Measurements from ENCODE around the gene SORCS3. TPM values are rescaled to one million over a fixed set of nuclear protein-coding genes. Genes with fewer than 3 reads are reported as not detected.

Gene SORCS3
- polyA plus RNA-seq, 3 donors = 3.5 to 4.8 (median 3.5) TPM

DNA sequence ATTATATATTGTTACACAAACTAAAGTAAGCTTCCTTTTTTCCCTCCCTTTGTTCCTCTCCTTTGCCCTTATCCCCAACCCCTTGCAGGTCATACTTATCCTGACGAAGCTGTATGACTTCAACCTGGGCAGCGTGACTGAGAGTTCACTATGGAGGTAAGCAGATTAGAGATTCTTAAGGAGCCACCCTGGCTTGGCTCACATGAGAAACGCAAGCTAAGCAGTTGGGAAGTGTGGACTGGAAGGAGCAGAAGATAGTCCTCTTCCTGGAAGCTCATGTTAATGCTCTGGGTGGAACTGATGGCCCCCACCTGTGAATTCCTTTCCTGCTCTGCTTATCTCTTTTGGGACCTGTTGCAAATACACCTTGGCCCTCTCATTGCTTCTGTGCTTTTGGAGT is 201.6 kb downstream of the SORCS3 start:
- DNase-seq = no peak

DNA sequence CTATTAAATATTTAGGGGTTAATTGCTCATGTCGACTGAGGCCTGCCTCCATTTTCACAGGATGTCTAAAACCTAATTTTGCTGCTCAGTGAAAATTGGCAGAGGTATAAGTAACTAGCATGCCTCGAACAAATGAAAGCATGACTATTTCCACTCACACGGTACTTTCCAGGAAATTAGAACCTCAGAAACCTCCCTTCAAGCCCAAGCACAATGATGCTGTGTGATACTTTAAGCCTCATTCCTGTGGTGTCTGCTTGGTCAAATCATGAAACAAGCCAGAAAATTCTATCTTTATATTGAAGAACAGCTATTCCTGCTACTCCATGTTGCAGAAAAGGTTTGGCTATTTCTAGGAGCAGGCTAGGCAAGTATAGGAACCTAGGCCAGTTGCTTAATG is 203.0 kb downstream of the SORCS3 start:
- no peak for DNase-seq

DNA sequence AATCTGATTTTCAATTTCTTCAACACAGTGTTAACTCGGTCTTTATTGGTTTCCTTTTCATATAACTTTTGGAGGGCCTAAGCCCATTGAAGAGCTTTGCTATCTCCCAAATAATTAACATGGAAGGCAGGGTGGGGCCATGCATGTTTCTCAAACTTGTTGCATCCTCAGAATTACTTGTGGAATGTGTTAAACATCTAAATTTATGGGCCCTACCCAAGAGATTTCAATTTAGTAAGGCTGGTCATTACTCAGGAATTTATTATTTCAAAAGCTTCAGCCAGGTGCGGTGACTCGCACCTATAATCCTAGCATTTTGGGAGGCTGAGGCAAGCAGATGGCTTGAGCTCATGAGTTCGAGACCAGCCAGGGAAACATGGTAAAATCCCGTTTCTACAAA is 208.9 kb downstream of the SORCS3 start:
- DNase-seq = no peak

DNA sequence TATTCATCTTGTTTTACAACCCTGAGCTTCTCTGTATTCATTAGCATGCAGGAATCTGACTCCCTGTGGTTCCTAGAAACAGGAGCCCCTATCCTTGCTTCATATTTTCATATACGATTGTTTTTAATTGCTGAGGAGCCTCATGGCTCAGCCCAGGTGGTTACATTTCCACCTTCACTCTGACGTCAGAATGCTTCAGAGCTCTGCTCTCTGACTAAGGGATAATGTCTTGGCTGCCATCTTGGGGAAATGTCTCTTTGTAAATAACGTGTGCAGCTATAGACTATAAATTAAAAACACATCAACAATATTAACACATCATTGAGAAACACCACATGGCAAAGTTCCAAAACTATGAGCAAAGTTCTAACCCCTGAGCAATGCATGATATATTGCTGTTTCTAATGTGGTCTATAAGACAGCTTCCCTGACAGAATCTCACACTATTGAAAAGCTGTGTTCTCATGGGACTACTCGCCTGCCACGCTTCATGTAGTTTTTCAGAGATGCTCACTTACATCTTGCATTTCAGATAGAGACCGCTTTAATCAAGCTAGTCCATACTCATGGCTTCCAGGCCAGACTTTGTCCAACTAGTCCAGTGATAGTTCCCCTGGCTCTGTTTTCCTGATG is 227.0 kb downstream of the SORCS3 start:
- no peak for DNase-seq

DNA sequence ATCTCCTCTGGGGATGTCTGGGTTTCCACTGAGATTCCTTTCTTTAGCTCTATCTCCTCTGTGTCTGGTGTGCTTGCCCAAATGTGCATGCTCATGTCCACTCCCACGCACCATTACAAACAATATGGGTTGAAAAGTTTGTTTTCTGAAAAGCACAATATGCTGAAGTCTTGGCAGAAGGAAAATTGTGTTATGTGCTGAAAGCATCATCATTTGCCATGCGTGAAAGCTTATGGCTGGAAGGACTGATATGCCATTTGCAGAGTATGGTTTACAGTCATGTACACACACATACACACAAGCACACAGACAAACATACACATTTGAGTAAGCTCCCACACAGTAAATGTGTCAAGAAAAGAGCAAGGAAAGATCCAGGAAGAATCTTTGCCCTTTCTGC is 231.6 kb downstream of the SORCS3 start:
- no peak for DNase-seq

DNA sequence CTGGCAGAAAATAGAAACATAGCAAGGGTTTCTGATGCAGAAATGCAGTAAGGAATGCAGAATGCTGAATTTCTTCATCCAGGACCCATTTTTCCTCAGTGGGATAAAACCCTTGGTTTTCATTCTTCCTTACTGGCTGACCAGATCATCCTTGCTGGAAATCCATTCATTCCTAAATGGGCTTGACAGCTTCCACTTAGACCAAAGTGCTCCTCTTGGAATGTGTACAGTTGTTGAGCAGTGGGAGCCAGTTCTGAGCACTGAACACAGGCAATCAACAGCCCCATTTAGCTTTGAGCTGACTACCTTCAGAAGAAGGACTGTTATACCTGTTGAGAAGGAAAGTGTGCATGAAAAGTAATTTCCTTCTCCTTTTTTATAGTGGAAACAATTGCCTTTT is 232.1 kb downstream of the SORCS3 start:
- DNase-seq = no peak

DNA sequence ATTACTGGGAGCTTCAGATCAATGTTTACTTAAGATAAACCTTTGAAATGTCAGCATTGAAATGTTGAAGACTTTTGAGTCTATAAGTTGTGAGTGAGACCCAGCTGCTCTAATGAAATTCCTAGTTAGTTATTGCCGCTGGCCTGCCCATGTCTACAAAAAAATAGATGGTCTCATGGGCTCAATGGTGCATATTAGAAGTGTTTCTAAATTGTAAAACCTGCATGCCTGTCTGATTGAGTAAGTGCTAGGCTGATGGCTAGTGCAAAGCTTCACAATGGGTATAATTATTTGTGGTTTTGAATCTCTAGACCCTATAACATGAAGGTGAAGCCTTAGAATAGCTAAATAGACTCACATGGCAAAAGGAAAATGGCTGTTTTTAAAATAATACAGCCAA is 234.5 kb downstream of the SORCS3 start:
- DNase-seq = no peak

DNA sequence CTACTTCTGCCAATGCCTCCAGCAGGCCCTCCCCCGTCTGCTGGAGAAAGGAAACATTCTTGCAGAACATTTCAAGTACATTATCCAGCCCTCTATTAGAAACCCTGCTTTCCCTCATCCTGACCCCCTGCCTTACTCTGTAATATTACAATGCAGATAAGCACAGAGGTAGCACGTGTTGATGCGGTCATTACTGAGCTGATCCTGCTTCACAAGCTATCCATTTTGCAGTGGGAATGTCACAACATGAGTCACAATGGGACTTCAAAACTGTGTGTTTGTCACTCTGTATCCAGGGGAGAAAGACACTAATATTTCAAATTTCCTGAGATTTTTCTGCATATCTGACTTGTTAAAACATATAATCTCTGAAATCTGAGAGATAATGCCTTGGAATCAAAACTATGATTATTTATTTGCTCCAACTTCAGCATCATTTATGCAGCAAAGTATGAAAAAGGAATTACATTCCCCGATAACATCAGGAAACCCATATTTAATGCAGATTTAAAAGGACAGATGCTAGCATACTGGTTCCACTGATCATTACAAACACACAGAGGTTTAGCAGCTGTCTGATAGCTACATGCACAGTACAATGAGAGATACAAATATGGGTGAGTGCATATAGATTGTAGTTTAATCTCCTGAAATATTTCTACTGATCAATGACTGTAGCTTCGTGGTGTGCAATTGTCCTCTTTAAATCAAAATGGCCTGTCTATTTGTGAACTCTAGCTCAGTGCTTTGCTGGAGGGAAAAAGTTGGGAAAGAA is 239.7 kb downstream of the SORCS3 start:
- DNase-seq = no peak

DNA sequence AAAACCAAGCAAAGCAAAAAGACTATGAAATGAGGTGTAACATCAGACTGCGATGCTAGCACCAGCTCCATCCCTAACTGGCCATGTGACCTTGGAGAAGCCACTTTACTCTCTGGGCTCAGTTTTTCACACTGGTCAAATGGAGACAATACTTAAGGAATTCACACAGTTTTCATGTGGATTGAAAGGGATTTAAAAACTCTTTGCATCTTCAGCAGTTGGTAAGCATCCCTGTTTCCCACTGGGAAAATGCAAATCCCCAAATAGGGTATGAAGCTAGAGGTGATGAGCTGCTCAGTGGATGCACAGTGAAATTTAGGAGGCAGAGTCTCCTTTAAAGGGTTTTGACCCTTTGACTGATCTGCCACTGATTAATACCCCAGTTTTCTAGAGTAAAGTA is 240.7 kb downstream of the SORCS3 start:
- no peak for DNase-seq

DNA sequence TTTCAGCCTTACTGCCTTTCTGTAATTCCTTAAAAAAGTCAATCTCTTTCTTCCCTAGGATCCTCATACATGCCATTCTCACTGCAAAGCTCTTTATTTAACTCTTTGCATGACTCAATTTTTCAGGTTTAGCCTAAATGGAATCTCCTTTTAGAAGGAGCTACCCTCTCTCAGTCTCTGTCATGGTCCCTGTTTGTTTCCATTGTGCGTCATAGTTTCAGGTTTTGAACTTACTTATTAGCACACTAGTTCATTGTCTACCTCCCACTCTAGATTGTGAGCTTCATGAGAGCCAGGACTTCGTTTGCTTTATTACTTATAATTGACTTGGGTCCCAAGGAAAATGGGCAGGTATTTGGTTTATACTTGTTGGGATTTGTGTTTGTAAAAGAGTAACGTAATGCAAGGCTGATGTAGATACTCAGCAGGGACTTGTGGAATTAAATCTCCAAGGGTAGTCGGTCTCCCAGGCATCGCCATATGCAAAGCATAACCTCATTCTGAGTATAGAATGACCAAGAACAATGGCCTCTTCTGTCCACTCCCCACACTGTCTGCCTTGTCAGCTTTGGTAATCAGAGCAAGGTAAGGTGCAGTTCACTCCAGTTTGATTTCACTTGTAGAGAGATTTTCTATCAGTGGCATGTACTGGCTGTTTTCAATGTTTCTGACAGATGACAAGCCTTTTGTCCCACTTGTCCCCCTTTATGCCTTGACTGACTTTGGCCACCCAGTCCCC is 252.0 kb downstream of the SORCS3 start:
- no peak for DNase-seq

DNA sequence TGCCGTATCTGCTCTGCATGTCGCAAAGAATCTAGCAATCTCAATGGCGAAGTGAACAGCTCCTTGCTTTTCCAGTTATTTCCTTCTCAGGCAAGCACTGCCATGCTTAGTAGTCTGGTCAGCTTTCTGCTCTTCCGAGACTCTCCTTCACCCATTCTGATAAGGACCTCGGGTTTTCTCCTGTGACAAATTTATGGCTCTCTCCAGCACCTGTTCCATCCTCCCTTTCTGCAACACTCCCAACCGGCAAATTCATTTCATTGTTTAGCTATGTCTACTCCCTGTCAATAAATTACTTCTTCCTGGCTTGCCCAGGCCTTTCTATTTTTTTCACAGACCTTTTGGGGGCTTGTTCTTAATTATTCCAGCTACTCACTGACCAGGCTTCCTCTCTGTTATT is 252.6 kb downstream of the SORCS3 start:
- DNase-seq = peak; percentile 38

DNA sequence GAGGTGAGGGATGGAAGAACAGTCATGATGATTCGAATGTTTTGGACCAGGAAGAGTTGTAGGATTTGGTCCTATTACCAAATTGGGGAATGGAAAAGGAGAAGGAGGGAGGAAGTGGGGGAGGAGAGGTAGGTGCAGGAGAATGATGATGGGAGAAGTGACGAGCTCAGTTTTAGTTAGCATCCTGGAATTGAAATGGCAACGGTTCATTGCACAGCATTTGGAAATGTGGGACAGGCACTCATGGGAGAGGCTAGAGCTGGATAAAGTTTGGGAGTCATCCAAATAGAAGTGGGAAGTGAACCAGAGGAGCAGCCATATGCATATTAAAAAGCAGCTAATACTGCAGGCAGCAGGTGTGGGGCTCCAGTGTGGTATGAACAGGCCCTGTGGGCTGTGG is 253.6 kb downstream of the SORCS3 start:
- DNase-seq = no peak

DNA sequence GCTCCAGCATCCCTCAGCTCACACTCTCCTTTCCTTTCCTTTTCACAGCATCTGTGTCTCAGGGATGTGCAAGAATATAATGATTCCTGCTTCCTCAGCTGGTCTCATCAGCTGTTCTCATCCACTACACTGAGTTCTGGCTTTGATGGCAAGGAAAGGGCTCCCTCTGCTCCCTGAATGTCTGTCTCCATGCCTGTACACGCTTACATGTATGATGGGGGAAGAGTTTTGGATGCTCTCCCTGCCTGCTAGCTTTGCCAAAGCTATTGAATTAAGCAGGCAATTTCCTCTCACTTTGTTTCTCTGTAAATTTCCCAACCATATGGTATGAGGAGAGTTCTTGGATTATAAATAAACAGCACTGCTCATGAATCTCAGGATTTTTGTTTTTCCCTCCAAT is 254.5 kb downstream of the SORCS3 start:
- DNase-seq = no peak

DNA sequence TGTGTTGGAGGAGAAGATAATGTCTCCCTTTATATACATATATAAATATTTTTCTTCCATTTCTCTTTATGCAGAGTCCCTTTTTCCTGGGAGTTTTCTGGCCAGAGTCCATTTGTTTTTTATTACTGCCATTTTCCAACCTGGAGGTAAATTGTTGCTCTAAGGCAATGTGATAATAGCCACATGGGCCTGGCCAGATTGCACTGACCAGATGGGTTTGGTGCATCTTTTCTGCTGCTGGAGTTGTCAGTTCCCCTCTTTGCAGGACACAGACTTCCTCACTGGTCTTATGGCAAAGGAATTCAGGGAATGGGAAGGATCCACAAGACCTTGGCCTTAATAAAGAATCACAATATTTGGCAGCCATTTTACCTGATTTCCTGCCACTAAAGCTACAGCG is 254.9 kb downstream of the SORCS3 start:
- no peak for DNase-seq

DNA sequence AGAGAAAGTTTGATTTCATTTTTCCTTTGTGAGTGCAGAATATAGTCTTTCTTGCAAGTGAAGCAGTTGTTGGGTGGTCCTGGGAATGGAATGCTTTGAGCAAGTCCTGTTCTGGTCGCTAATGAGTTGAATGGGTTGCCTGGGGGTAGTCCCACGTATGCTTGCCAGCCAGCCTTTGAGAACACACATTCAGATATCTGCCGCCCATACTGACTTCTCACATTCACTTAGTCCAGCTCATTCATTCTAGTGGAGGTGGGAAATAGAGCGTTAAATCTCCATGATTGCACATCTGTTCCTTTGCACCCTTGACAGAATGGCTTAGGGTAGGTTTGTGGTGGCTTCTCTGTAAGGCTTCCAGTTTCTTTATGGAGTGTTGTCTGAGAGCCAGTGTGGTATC is 256.6 kb downstream of the SORCS3 start:
- DNase-seq = no peak

DNA sequence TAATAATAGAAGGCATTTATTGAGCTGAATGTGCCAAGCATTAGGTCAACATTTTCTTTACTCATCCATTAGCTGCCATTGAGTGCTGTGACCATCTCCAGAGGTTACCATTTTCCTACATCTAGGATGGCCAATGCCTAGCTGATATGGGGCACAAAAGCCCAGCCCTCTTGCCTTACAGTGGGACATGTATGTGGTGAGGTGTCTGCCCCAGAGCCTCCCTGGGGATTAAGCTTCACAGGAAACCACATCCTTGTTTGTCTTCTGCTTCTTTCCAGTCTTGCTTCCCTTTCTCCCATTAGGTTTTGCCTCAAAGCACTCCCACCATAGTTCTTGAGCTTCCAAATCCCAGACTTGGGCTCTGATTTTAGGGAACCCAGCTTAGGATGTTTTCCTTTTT is 258.7 kb downstream of the SORCS3 start:
- DNase-seq = no peak

DNA sequence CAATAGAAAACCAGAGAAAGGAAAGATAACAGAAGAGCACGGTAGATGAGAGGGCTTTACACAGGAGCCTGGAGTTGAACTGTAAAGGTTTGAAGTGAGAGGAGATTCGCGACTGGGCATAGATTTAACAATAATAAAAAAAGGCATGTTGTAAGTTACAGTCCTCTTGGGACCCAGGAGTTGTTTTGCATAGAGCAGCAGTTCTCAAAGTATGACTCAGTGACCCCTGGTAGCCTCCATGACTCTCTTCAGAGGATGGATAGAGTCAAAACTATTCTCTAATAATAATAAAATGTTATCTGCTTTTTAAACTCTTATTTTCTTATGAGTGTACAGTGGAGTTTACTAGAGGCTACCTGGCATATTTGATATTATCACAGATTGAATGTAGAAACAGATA is 262.3 kb downstream of the SORCS3 start:
- no peak for DNase-seq

DNA sequence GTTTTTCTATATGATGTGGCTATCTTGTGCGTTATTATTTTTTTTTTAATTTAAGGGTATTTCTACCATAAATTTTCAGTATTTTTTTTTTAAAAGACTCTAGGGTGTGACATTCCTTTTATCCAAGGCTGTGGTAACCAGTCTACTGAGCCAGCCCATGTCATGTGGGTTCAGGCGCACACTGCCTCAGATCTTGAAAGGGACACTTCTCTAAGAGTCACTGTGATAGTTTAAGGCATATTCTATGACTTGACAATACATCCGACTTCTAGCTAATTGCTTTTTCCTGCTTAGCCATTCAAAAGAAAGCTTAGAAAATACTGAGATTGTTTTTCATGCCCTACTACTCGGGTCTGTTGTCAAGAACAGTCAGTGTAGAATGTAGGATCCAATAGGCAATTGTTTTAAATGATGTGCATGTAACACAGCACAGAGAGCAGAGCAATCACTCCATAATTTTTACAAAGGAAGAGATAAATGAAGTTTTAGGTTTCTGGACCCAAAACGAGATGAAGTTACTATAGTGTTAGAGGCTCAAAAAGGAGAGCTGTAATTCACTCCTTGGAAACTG is 263.7 kb downstream of the SORCS3 start:
- DNase-seq = no peak

DNA sequence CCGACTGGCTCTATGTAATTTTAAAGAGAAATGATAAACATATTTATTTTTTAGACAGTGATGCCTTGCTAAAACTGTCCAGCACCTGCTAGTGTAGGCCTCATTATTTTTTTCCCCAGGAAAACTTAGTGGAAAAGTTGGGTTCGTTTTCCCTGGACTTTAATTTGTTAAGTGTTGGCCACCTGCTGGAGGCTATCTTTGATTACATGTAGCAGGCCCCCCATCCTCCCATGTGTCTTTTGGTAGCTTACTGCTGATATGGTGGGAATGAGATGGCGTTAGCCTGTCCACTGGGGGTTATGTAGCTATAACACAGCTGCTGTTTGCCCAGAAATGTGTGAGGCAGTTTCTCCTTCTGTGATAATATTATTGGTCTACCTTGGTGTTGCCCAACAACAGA is 265.0 kb downstream of the SORCS3 start:
- DNase-seq = no peak

DNA sequence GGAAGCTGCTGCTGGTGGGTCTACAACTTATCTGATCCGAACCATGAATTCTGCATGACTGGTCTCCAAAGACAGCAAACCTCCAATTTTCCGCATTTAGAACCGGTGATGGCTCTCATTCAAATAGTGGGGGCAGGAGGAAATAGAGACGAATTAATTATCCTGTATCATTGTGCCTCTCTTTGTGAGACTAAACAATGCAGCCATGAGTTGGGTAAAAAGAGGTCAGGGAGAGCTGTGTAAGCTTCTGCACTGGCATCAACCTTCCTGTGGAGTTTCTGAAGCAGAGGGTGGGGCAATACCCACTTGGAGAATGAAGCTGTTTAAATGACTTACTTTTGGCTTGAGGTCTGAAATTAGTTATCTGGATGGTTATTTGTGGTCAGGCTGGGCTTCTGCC is 266.4 kb downstream of the SORCS3 start:
- DNase-seq = no peak

DNA sequence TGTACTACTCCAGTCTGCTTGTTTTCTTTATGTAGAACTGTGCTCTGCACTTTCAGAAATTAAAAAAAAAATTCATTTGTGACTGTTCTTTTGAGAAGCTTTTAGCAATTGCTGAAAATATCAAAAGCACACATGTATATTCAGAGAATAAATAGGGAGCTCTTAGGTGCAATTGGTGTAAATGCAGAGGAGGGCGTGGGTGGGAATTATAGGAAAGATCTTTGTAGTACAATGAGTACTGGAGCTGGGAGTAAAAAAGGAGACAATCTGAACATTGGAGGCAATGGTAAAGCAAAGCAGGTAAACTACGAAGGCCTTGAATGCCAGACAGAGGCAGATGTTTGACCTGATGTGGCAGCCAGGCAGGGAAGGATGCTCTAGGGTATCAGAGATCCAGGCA is 267.5 kb downstream of the SORCS3 start:
- no peak for DNase-seq

DNA sequence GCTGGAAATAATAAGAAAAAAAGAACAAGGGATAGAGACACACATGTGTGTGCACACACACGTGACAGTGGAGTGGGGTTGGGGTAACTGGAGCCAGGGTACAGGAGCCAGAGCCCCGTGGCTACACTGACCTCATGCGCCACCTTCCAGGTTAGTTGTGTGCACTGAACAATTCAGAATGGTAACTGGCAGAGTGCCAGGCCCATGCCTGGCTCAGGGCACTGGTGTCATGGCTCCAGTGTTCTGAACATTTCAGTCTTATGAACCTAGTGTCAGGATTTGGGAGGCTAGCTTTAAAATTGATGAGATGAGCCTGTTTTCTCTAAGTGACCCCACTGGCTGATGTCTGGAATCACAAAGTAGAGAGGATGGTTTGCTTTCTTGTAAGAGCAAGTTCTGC is 269.6 kb downstream of the SORCS3 start:
- no peak for DNase-seq

DNA sequence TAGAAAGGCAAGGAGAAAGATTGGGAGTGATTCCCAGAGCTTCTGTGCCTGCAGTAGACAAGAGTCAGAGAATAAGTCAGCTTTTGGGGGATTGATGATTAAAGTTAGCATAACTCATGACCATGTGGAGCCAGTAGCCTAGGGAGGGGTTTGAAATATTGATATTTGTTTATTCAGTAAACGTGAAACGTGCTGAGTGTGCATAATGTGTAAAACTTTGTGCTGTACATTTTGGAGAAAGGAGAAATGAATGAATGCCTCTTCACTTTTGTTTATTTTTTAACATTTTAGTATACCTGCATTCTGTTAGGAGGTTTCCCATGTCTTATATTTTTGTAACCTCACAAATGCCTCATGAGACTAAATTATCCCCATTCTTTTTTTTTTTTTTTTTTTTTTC is 272.3 kb downstream of the SORCS3 start:
- no peak for DNase-seq
